GM12891 (cell line): ENCODE data around the gene TBCD.
A peak's percentile ranks its signal among the peaks of the same experiment; 100 is the strongest.

Experiments
- DNase-seq: peaks from one replicate; pipeline ENCODE4 v3.0.0; 2011; ENCODE audit warnings: low spot score; ENCODE audit not compliant: insufficient read length
- FAIRE-seq: peaks from 2 replicates; lab custom pipeline; 2011; peaks lifted over from hg19 to GRCh38; lab: Jason Lieb, UNC
- PAX5 ChIP-seq: IDR thresholded peaks from 2 replicates; pipeline ENCODE4 v1.6.1; 2011; ENCODE audit warnings: low read length, moderate library complexity, mild to moderate bottlenecking; ENCODE audit not compliant: insufficient read depth, severe bottlenecking
- POLR2A ChIP-seq: IDR thresholded peaks from 2 replicates; pipeline ENCODE4 v1.6.1; 2011; ENCODE audit warnings: low read depth, low read length, control low read depth
- POLR2AphosphoS5 ChIP-seq: IDR thresholded peaks from 2 replicates; pipeline ENCODE4 v1.6.1; 2011; ENCODE audit warnings: low read depth, low read length, control low read depth
- POU2F2 ChIP-seq: IDR thresholded peaks from 2 replicates; pipeline ENCODE4 v1.6.1; 2011; ENCODE audit warnings: low read depth, mild to moderate bottlenecking, control low read depth, low read length, moderate library complexity
- SPI1 ChIP-seq: IDR thresholded peaks from 2 replicates; pipeline ENCODE4 v1.6.1; 2011; ENCODE audit warnings: low read depth, low read length, control low read depth
- TAF1 ChIP-seq: IDR thresholded peaks from 2 replicates; pipeline ENCODE4 v1.6.1; 2011; ENCODE audit warnings: low read depth, low read length, control low read depth

TBCD gene

GRCh38 chr17:82801377-82801970 is 49.6 kb downstream of the TBCD start:
- no peak for DNase-seq
- TF ChIP-seq POLR2A = no peak
- TF ChIP-seq POU2F2 = no peak
- no peak for TF ChIP-seq POLR2AphosphoS5
- TF ChIP-seq TAF1 = no peak
- TF ChIP-seq PAX5 = no peak
- peak; percentile 41 for FAIRE-seq

- TF ChIP-seq POLR2AphosphoS5 = no peak
- no peak for TF ChIP-seq POLR2A
- no peak for TF ChIP-seq PAX5
- TF ChIP-seq TAF1 = no peak
- TF ChIP-seq SPI1 = no peak
- no peak for TF ChIP-seq POU2F2
- no peak for DNase-seq
- no peak for FAIRE-seq
Observed at GRCh38 chr17:82802075-82802780, 50.4 kb downstream of the TBCD start.

GRCh38 chr17:82803185-82803584 is 51.3 kb downstream of the TBCD start:
- no peak for TF ChIP-seq POU2F2
- TF ChIP-seq SPI1 = no peak
- no peak for TF ChIP-seq TAF1
- TF ChIP-seq POLR2A = no peak
- no peak for TF ChIP-seq POLR2AphosphoS5
- TF ChIP-seq PAX5 = no peak
- no peak for FAIRE-seq
- DNase-seq = no peak

GRCh38 chr17:82803606-82804005 is 51.7 kb downstream of the TBCD start:
- DNase-seq (no peak), FAIRE-seq (no peak)
- TF ChIP-seq TAF1 (no peak), POLR2A (no peak), PAX5 (no peak), SPI1 (no peak), POU2F2 (no peak), POLR2AphosphoS5 (no peak)

- FAIRE-seq (no peak), DNase-seq (no peak)
- TF ChIP-seq SPI1 (no peak), TAF1 (no peak), PAX5 (no peak), POLR2A (no peak), POU2F2 (no peak), POLR2AphosphoS5 (no peak)
Observed at GRCh38 chr17:82804442-82805191, 52.8 kb downstream of the TBCD start.

GRCh38 chr17:82805254-82805653 is 53.4 kb downstream of the TBCD start:
- no peak for TF ChIP-seq SPI1
- TF ChIP-seq POU2F2 = no peak
- no peak for TF ChIP-seq POLR2AphosphoS5
- no peak for TF ChIP-seq POLR2A
- TF ChIP-seq PAX5 = no peak
- no peak for TF ChIP-seq TAF1
- DNase-seq (no peak), FAIRE-seq (no peak)

GRCh38 chr17:82805823-82806222 is 54.0 kb downstream of the TBCD start:
- TF ChIP-seq POLR2A (no peak), PAX5 (no peak), POU2F2 (no peak), POLR2AphosphoS5 (no peak), SPI1 (no peak), TAF1 (no peak)
- DNase-seq (no peak), FAIRE-seq (no peak)

GRCh38 chr17:82806645-82807044 is 54.8 kb downstream of the TBCD start:
- DNase-seq (no peak), FAIRE-seq (no peak)
- no peak for TF ChIP-seq POLR2A
- no peak for TF ChIP-seq SPI1
- TF ChIP-seq PAX5 = no peak
- no peak for TF ChIP-seq POLR2AphosphoS5
- no peak for TF ChIP-seq TAF1
- TF ChIP-seq POU2F2 = no peak

- no peak for TF ChIP-seq POLR2A
- TF ChIP-seq TAF1 = no peak
- TF ChIP-seq POLR2AphosphoS5 = no peak
- no peak for TF ChIP-seq SPI1
- TF ChIP-seq POU2F2 = no peak
- TF ChIP-seq PAX5 = no peak
- no peak for FAIRE-seq
Observed at GRCh38 chr17:82807101-82807500, 55.2 kb downstream of the TBCD start.

GRCh38 chr17:82807562-82807961 is 55.7 kb downstream of the TBCD start:
- DNase-seq (no peak), FAIRE-seq (no peak)
- TF ChIP-seq POU2F2 (no peak), SPI1 (no peak), TAF1 (no peak)

More at GRCh38 chr17:82807101-82807500, 55.2 kb downstream of the TBCD start:
- DNase-seq = no peak
